GM18909 (cell line): ENCODE measurements around the gene BRCA1.
"Not testable (repeated sequence)": the region's sequence is repeated elsewhere in the genome, so short reads cannot be mapped to it uniquely, and the experiment has no call there.

Experiments
- ATAC-seq: cut with Tn5 transposase; IDR thresholded peaks from one replicate; pipeline ENCODE4 v1.9.1; 2021; ENCODE audit warnings: mild to moderate bottlenecking; ENCODE audit not compliant: unreplicated experiment, poor library complexity

Gene BRCA1

GRCh38 chr17:43070872-43071271, 54.3 kb downstream of the BRCA1 start:
- no peak for ATAC-seq

- no peak for ATAC-seq
Measured at GRCh38 chr17:43070257-43070656, 54.9 kb downstream of the BRCA1 start.

DNA sequence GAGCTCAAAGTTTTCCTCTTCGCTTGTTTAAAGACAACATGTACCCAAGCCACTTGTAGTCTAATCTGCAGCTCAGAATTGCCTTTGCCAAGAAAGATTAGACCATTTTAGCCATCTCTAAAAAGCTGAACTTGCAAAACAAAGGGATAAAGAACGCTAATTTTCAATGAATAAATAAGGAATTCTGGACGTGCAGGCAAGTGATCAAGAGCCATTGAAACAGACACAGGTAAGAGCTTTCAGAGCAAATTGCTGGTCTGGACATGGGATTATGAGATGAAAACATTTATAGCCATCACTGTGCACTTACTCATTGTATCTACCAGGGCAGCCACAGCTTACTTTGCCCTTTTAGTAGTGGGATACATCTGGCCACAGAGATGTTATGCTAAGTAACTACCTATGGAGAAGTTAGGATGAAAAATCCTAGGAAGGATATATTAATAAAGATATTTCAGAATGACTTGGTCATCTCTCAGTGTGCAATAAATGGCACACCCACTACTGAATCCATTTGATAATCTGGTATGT, 55.7 kb downstream of the BRCA1 start:
- no peak for ATAC-seq

GRCh38 chr17:43068570-43069367, 56.4 kb downstream of the BRCA1 start:
- ATAC-seq = no peak

GRCh38 chr17:43062984-43063638, 62.1 kb downstream of the BRCA1 start:
- ATAC-seq = no peak

GRCh38 chr17:43056051-43056450, 69.1 kb downstream of the BRCA1 start:
- no peak for ATAC-seq

- ATAC-seq = not testable (repeated sequence)
Measured at GRCh38 chr17:43053008-43053407, 72.2 kb downstream of the BRCA1 start.

GRCh38 chr17:43051969-43052368, 73.2 kb downstream of the BRCA1 start:
- ATAC-seq = no peak

DNA sequence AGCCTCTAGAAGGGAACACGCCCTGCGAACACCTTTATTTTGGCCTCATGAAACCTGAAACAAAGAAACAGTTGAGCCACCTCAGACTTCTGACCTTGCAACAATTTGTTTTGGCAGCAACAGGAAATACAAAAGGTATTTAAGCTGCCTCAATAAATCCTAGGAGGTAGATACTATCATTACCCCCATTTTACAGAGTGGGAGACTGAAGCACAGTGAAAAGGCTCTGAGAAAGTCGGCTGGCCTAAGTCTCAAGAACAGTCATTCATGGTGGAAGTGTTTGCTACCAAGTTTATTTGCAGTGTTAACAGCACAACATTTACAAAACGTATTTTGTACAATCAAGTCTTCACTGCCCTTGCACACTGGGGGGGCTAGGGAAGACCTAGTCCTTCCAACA, 81.1 kb downstream of the BRCA1 start:
- ATAC-seq = no peak

DNA sequence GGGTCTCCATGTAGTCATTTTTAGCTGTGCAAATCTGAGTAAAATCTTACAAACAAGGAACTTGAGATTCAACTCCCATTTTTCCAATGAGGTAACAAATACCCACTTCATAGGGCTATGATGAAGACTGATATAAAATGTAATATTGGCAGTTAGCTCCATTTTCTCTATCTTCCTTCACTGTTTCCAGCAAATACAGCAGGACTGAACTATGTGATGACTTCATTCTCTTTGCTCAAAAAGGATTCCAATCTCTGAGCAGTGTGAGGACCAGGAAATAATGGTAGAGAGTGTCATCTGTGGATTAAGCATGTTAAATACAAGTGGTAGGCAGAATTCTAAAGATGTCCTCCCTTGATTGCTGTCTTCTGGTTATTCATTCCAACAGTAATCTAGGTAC, 81.9 kb downstream of the BRCA1 start:
- ATAC-seq = no peak

GRCh38 chr17:43042025-43042628, 83.0 kb downstream of the BRCA1 start:
- no peak for ATAC-seq

GRCh38 chr17:43040655-43041054, 84.5 kb downstream of the BRCA1 start:
- no peak for ATAC-seq

GRCh38 chr17:43039646-43040045, 85.5 kb downstream of the BRCA1 start:
- ATAC-seq = no peak

- ATAC-seq = no peak
Measured at GRCh38 chr17:43034894-43035293, 90.3 kb downstream of the BRCA1 start.

- no peak for ATAC-seq
Measured at GRCh38 chr17:43033948-43034881, 90.9 kb downstream of the BRCA1 start.

GRCh38 chr17:43031666-43032065, 93.5 kb downstream of the BRCA1 start:
- no peak for ATAC-seq

GRCh38 chr17:43030137-43030767, 94.9 kb downstream of the BRCA1 start:
- no peak for ATAC-seq

DNA sequence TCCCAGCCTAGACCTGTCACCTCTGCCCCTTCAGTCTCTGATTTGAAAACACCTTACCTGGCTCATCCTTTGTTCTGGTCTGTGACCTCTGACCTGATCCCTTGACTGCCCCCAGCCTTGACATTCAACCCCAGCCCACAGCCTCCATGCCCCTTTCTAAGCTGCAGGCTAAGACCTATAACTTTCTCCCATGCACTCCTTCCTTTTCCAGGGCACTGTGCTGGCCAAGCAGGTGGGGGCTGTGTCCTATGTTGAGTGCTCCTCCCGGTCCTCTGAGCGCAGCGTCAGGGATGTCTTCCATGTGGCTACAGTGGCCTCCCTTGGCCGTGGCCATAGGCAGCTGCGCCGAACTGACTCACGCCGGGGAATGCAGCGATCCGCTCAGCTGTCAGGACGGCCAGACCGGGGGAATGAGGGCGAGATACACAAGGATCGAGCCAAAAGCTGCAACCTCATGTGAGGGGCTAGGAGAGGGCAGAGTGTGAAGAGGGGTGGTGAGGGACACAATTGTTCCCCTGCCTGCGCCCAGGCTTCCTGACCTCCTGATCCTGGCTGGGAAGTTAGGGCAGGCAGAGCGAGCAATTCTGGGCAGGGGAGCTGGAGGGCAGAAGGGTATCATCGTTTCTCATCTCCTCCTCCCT, 96.8 kb downstream of the BRCA1 start:
- ATAC-seq = no peak
